HL-60 (cell line): ENCODE results near the gene BLTP2.

Experiments used
- CTCF ChIP-seq: IDR thresholded peaks from one replicate; pipeline ENCODE4 v1.5.1; 2011; ENCODE audit warnings: low read length, control low read depth, inconsistent platforms; ENCODE audit not compliant: insufficient read depth
- GABPA ChIP-seq: IDR thresholded peaks from 2 replicates; pipeline ENCODE4 v1.6.1; 2012; ENCODE audit warnings: low read depth
- POLR2AphosphoS5 ChIP-seq: IDR thresholded peaks from 2 replicates; pipeline ENCODE4 v1.6.1; 2012; ENCODE audit warnings: low read depth
- REST ChIP-seq: IDR thresholded peaks from 2 replicates; pipeline ENCODE4 v1.6.1; 2012; ENCODE audit warnings: low read depth; ENCODE audit not compliant: insufficient replicate concordance

DNA sequence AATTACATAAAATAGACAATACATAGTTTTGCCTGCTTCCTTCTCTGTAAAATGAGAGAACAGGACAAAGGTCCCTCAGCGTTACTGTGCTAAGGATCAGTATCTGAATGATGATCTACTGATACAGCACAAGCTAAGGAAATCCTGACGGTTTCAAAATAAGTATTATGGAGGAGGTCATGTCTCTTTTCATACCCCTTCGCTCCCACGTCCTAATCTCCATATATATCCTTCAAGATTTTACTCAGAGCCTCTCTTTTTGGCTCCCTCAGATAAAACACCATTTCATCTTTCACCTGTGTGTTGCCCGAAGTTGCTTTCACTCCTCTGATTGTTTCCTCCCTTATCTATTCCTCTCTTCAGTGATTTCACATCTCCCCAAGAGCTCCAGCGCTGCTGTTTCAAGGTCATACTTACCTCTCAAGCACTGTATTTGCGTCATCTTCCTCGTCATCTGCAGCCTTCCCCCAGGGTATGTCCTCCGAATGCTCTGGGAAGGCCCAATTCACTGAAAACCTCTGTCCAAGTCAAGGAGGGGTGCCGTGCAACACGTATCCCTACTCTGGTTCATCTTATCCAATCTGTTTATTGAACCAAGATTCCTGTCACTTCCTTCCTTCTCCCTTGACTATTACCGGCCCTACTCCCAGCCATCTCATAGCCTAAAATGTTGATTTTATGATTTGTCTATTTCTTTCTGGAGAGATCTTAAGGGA, 1.2 kb upstream of the BLTP2 start:
- TF ChIP-seq CTCF (no peak), GABPA (no peak), POLR2AphosphoS5 (no peak), REST (no peak)
